Fibroblast of mammary gland (primary cell): ENCODE measurements around the gene STAB2.
"Not testable (repeated sequence)": the region's sequence is repeated elsewhere in the genome, so short reads cannot be mapped to it uniquely, and the experiment has no call there.

Source experiments
- DNase-seq: peaks from one replicate; pipeline ENCODE4 v3.0.0-alpha.2; 2010; ENCODE audit warnings: low read depth
- H3K4me3 ChIP-seq: 2 replicates; pipeline ENCODE4 v1.5.1; 2011; ENCODE audit warnings: low read depth, mild to moderate bottlenecking, low read length, moderate library complexity; ENCODE audit not compliant: control insufficient read depth
- CTCF ChIP-seq: conservative IDR thresholded peaks from 2 replicates; pipeline ENCODE4 v1.5.1; 2011; ENCODE audit warnings: low read depth, low read length, inconsistent platforms; ENCODE audit not compliant: control insufficient read depth, insufficient read depth

The STAB2 gene

DNA sequence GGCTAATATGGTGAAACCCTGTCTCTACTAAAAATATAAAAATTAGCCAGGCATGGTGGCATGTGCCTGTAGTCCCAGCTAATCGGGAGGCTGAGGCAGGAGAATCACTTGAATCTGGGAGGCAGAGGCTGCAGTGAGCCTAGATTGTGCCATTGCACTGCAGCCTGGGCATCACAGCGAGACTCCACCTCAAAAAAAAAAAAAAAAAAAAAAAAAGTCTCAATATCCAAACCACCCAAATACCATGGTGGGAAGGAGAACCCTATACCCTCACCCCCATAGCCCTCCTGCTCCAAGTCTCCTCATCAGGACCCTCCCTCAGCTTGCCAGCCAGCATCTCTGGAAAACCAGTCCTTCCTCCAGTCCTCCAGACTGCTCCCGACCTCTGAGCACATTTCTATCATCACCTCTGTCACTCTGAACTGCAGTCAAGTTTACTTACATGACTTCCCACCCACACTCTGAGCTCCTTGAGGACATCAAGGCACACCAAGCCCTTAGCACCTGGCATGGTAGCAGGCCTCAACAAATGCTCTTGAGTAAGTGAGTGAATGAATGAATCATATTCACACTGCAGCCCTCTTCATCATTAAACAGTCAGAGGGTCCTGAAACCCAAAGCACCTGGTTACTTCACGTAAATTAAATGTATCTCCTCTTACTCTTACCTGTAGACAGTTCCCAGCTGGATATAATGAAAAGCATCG lies 218.7 kb downstream of the STAB2 start:
- no peak for DNase-seq
- H3K4me3 ChIP-seq: no peak overlapping the region
- no peak for TF ChIP-seq CTCF

GRCh38 chr12:103806803-103807202 lies 219.7 kb downstream of the STAB2 start:
- peak; percentile 78 for DNase-seq
- no peak overlapping the region for H3K4me3 ChIP-seq

DNA sequence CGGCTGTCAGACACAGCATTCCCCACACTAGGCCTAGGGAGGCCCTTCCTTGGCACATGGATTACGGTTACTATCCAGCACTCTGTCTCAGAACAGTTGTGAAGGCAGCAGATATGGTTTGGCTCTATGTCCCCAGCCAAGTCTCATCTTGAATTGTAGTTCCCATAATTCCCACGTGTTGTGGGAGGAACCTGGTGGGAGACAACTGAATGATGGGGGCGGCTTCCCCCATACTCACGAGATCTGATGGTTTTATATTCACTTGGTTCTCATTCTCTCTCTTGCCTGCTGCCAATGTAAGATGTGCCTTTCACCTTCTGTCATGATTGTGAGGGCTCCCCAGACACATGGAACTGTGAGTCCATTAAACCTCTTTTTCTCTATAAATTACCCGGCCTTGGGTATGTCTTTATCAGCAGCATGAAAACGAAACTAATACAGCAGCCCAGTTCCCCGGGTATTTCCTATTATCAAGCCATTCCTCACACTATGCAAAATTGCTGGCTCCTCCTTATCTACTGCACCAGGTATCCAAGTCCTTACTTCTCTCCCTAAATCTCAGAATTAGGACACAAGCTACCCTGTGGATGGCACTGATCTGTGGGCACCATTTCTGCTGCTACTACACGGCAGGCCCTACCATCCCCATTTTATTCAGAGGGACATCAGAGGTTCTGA lies 220.6 kb downstream of the STAB2 start:
- TF ChIP-seq CTCF: no peak
- H3K4me3 ChIP-seq: no peak overlapping the region
- DNase-seq: no peak

More at GRCh38 chr12:103806803-103807202, 219.7 kb downstream of the STAB2 start:
- no peak for TF ChIP-seq CTCF

DNA sequence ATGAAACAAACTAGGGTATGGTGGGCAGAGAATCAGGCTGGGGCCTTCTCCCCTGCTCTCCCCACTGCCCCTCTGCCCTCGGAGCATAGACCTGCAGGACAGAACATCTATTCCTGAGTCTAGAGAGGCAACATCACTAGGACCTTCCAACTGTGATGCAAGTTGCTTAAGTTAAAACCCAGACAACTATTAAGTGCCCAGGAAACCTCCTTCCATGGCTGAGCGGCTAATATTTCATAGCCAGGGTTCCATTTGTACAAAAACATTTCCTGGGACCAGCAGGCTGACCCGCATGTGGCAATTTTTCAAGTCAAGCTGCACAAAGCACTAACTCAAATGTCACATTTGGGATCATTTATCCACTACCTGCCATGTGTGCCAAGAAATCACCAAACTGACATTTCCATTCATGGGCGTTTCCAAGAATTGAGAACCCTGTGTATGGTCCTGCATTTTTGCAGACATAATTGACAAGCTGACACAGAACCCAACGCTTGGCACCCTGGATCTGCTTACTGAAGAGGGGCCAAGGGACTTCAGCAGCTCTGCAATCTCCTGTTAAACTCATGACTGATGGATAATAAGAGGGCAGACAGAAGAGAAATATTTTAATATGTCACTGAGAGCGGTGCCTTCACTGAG lies 221.3 kb downstream of the STAB2 start:
- DNase-seq: no peak
- no peak overlapping the region for H3K4me3 ChIP-seq
- TF ChIP-seq CTCF: no peak

- no peak overlapping the region for H3K4me3 ChIP-seq
- DNase-seq: no peak
- TF ChIP-seq CTCF: no peak
Observed at GRCh38 chr12:103809154-103809553, 222.1 kb downstream of the STAB2 start.

GRCh38 chr12:103809639-103810038 lies 222.6 kb downstream of the STAB2 start:
- H3K4me3 ChIP-seq, DNase-seq: not testable (repeated sequence)

GRCh38 chr12:103810111-103810510 lies 223.0 kb downstream of the STAB2 start:
- TF ChIP-seq CTCF: no peak
- H3K4me3 ChIP-seq: no peak overlapping the region
- DNase-seq: no peak
